Measurements from ENCODE around the gene CAP2. TPM values are rescaled to one million over a fixed set of nuclear protein-coding genes. Genes with fewer than 3 reads are reported as not detected.

The CAP2 gene
- total RNA-seq, 1 experiment from 2014 or later: 11.5 TPM

DNA sequence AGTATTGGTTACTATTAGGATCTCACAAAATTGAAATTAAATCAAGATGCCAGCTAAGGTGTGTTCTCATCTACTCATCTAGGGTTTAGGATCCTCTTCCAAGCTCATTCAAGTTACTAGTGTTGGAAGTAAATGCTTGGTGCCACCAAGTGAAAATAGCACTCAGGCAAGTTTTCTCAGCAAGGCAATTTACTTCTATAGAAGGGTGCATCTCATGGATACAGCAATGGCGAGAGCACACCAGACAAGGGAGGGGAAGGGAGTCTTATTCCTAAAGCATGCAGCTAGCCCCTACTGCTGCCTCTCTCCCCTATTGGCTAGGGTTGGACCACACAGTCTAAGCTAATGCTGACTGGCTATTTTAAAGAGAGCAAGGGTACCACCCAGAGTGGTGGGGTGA is 183.7 kb downstream of the CAP2 start:
- no peaks in the 10 kb centered on the region for H3K4me1 ChIP-seq (ENCODE audit: insufficient read depth, low read length)
- H3K9me3 ChIP-seq (ENCODE audit: control insufficient read depth, low read depth, low read length): no peaks in the 10 kb centered on the region
- Mint-ChIP-seq H3K9me3 (peaks cover 30 to 41% of the 10 kb centered on the region in 2 experiments), H3K4me1 (no peaks in the 10 kb centered on the region), H3K27me3 (ENCODE audit: low read depth) (peaks cover 9% of the 10 kb centered on the region), H3K36me3 (ENCODE audit: insufficient read depth in 1 of 3, low read depth in 3 of 3) (peaks cover 10 to 12% (median 12%) of the 10 kb centered on the region in 3 experiments), H3K27ac (no peak overlapping the region), H3K4me3 (no peak overlapping the region)
- no peak overlapping the region for H3K23ac ChIP-seq (ENCODE audit: insufficient read length, low read depth, low read length)
- no peak overlapping the region for H3K56ac ChIP-seq (ENCODE audit: insufficient read length, low read depth, low read length)
- H3K18ac ChIP-seq (ENCODE audit: insufficient read length, low read depth, low read length): no peak overlapping the region
- no CpG with 5 or more reads among the region's 1 CpG for WGBS (ENCODE audit: extremely low coverage, insufficient read length, low lambda C conversion rate)
- H2BK120ac ChIP-seq (ENCODE audit: low read depth, low read length, poor library complexity, severe bottlenecking): no peak overlapping the region
- H3K27me3 ChIP-seq (ENCODE audit: insufficient read depth, low read length): no peaks in the 10 kb centered on the region
- no peak overlapping the region for H2BK20ac ChIP-seq (ENCODE audit: low read depth, low read length, poor library complexity, severe bottlenecking)
- no peak overlapping the region for H2BK5ac ChIP-seq (ENCODE audit: insufficient read length, low read length)
- H3K9ac ChIP-seq (ENCODE audit: extremely low read depth, insufficient read length, low read length): no peak overlapping the region
- H4K8ac ChIP-seq (replicated peaks; ENCODE audit: insufficient read length, low read depth, low read length): no peak overlapping the region
- no peak overlapping the region for H3K4ac ChIP-seq (ENCODE audit: low read depth, low read length)
- H4K5ac ChIP-seq (ENCODE audit: insufficient read length, low read depth, low read length): no peak overlapping the region
- H3K27ac ChIP-seq (ENCODE audit: insufficient read length, low read depth, low read length): no peak overlapping the region
- H2AFZ ChIP-seq (ENCODE audit: low read length): no peak overlapping the region
- DNase-seq: no peak
- no peaks in the 10 kb centered on the region for H4K20me1 ChIP-seq (ENCODE audit: control insufficient read depth, insufficient read depth, insufficient read length)
- H3K23me2 ChIP-seq (ENCODE audit: insufficient read length, low read depth, low read length, poor library complexity, severe bottlenecking): peaks cover 3% of the 10 kb centered on the region
- H3T11ph ChIP-seq (ENCODE audit: low read length): no peak overlapping the region
- no peak overlapping the region for H2BK15ac ChIP-seq (ENCODE audit: low read depth, low read length)
- H3K79me2 ChIP-seq (ENCODE audit: insufficient read depth, low read length): no peaks in the 10 kb centered on the region
- no peak overlapping the region for H2AK5ac ChIP-seq (ENCODE audit: insufficient read length, low read length)
- H3K4me2 ChIP-seq (ENCODE audit: insufficient read depth, insufficient read length, low read length): no peak overlapping the region
- no peaks in the 10 kb centered on the region for H3K79me1 ChIP-seq (ENCODE audit: insufficient read depth, low read depth, low read length, poor library complexity, severe bottlenecking)
- TF ChIP-seq, protein P1, sequence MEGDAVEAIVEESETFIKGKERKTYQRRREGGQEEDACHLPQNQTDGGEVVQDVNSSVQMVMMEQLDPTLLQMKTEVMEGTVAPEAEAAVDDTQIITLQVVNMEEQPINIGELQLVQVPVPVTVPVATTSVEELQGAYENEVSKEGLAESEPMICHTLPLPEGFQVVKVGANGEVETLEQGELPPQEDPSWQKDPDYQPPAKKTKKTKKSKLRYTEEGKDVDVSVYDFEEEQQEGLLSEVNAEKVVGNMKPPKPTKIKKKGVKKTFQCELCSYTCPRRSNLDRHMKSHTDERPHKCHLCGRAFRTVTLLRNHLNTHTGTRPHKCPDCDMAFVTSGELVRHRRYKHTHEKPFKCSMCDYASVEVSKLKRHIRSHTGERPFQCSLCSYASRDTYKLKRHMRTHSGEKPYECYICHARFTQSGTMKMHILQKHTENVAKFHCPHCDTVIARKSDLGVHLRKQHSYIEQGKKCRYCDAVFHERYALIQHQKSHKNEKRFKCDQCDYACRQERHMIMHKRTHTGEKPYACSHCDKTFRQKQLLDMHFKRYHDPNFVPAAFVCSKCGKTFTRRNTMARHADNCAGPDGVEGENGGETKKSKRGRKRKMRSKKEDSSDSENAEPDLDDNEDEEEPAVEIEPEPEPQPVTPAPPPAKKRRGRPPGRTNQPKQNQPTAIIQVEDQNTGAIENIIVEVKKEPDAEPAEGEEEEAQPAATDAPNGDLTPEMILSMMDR (conservative IDR thresholded peaks at IDR 0.05): no peak
- H3K14ac ChIP-seq (ENCODE audit: insufficient read depth, low read length): no peak overlapping the region
- no peak overlapping the region for H4K91ac ChIP-seq (ENCODE audit: insufficient read length, low read depth, low read length)
- no peak overlapping the region for H2BK12ac ChIP-seq (ENCODE audit: insufficient read length, low read depth, low read length)
